NCI-H526 treated with DMSO at 0.1 percent for 48 hours (cell line): ENCODE data around the gene PTCH2.
"Not testable (repeated sequence)": the region's sequence is repeated elsewhere in the genome, so short reads cannot be mapped to it uniquely, and the experiment has no call there.

Experiments
- DNase-seq: peaks from one replicate; lab custom pipeline; 2025; lab: John Stamatoyannopoulos, UW

Gene PTCH2

DNA sequence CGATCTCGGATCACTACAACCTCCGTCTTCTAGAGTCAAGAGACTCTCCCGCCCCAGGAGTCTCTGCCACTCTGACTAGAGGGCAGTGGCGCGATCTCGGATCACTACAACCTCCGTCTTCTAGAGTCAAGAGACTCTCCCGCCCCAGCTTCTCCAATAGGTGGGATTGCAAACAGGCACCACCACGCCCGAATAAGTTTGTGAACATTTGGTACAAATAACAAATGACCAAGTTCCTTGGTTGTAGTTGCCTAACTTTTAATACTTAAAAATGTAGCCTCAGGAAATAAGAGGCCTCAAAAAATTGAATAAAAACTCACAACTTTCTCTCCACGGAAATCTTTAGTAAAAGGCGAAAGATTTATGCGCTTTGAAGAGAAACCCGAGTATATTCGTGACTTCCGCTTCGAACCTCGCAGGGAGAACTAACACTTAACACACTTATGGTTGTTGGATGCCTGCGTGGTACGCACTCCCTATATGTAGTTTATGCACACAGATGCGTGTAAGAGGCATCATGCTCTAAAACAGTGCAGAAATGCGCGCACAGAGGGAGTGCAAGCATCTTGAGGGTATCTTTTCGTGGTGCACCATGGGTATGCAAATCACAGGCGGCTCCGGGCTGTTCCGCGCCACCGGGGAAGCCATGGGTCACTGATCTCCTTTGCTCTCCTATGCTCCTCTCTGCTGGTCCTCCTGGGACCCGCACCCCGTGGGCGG lies 23.3 kb downstream of the PTCH2 start:
- DNase-seq: peak; percentile 98

DNA sequence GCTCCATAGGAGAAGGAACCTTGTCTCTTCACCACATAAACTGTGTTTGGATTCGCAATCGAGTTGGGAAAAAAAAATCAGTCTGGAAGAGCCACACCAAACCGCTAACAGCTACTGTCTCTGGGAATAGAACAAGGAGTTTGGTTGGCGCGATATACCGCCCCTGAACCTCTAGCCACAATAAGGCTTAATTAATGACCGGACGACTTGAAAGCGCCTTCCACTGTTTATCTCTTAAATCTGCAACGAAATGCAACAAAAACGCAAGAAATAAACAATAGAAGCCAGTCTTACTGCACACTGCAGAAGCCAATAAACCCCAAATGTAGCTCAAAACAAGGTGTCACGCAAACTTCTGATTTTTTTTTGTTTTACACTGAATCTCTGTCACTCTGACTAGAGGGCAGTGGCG lies 23.9 kb downstream of the PTCH2 start:
- peak; percentile 98 for DNase-seq

DNA sequence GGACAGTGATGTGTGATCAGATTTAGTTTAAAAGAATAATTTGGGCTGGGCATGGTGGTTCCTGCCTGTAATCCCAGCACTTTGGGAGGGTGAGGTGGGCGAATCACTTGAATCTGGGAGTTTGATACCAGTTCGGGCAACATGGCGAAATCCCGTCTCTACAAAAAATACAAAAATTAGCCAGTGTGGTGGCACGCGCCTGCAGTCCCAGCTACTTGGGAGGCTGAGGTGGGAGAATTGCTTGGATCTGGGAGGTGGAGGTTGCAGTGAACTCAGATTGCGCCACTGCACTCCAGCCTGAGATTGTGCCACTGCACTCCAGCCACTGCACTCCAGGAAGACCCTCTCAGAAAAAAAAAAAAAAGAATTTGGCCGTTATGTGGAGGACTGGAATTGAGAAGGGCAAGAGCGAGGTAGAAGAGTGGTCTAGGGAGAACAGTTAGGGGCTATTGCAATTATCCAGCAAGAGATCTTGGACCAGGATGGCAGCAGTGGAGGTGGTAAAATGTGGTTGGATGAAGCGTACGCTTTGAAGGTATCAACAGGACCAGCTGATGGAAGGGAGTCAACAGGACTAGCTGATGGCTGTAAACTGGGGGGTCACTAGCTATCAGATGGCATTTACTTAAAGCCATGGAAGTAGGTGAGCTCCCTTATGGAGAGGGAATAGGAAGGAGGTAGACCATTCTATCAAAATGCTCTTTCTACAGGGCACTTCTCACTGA lies 25.1 kb downstream of the PTCH2 start:
- DNase-seq: no peak

DNA sequence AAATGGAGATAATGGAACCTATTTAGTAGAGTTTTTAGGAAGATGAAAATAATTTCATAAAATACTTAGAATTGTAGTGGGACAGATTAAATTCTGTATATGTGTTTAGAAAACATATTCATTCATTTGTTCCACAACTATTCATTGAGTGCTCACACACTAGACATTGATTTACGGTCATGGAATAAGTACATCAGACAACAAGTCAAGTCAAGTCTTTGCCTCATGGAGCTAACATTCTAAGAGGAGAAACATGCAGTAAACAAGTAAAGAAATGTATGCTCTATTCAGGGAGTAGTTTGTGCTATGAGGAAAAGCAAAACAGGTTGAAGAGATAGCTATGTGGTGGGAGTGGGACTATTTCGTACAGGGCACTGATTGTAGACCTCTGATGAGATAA lies 25.7 kb downstream of the PTCH2 start:
- no peak for DNase-seq

DNA sequence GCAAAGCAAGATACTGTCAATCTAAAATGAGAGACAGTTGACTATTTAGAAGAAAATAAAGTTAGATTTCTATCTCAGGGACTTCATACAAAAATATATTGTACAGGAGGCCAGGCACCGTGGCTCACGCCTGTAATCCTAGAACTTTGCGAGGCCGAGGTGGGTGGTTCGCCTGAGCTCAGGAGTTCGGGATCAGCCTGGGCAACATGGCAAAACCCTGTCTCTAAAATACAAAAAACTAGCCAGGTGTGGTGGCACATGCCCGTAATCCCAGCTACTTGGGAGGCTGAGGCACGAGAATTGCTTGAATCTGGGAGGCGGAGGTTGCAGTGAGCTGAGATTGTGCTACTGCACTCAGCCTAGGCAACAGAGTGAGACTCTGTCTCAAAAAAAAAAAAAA lies 27.1 kb downstream of the PTCH2 start:
- DNase-seq: not testable (repeated sequence)

DNA sequence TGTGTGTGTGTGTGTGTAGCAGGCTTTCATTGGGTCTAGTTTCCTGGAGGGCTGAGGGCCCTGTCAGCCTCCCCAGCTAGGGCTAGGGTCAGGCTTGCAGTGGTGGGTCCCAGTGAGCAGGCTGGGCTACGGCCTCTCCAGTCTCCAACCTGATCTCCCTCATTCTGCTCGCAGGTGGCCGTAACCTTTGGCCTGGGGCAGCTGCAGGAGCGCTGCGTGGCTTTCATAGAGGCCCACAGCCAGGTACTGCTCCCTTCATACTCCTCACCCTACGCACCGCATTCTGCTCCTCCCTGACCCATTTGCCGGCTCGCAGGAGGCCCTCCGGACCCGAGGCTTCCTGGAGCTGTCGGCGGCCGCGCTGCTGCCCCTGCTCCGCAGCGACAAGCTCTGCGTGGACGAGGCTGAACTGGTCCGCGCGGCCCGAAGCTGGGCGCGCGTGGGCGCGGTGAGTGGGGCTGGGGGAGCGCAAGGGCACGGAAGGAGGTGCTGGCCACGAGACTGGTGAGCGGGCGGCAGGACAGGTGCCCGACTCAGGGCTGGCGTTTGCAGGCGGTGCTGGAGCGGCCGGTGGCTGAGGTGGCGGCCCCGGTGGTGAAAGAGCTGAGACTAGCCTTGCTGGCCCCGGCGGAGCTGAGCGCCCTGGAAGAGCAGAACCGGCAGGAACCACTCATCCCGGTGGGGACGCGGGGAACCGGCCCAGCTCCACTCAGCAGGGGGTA lies 30.1 kb downstream of the PTCH2 start:
- no peak for DNase-seq

DNA sequence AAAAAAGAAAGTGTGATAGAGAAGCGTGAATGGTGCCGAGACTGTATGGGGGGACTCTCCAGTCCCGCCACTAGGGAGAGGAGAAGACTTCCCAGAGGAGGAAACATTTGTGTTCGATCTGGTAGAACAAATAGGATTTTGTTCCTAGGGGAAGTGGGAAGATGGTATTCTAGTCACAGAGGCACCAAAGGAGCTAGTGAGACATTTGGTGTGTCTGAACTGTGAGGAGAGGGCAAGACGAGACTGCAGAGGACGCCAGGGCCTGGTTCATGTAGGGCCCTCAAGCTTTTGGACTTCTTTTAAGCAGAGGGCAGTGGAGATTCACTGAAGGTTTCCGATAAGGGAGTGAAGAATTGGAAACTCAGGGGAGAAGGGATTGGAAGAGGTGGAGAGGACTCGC lies 31.8 kb downstream of the PTCH2 start:
- DNase-seq: no peak

DNA sequence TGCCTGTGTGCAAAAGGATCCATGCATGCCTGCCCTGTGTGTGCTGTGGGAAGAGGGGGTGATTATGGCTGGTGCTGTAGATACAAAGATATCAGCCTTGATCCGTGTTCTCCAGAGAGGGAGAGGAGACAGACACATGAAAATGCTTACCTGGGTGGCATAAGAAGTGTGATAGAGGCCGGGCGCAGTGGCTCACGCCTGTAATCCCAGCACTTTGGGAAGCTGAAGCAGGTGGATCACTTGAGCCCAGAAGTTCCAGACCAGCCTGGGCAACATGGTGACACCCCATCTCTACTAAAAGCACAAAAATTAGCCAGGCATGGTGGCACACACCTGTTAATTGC lies 32.3 kb downstream of the PTCH2 start:
- DNase-seq: not testable (repeated sequence)

DNA sequence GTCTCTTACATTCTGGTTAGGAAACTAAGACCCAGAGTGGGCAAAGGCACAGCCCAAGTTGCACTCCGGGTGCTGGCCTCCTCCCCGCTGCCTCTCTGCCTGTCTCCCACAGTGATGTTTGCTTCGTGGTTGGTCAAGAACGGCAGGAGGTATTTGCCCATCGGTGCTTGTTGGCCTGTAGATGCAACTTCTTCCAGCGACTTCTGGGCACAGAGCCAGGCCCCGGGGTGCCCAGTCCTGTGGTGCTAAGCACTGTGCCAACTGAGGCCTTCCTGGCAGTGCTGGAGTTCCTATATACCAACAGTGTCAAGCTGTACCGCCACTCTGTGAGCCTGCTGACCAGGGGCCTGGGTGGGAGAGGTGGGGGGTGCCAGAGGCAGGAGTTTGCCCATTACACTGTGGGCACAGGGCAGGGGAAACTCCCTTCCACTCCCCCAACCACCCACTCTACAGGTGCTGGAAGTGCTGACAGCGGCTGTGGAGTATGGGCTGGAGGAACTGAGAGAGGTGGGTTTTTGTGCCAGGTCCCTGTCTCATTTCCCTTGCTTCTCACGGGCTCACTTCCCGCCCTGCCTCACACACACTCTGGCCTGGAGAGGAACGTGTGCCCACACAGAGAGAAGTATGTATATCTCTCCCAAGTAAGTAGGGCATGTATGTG lies 32.8 kb downstream of the PTCH2 start:
- DNase-seq: no peak

DNA sequence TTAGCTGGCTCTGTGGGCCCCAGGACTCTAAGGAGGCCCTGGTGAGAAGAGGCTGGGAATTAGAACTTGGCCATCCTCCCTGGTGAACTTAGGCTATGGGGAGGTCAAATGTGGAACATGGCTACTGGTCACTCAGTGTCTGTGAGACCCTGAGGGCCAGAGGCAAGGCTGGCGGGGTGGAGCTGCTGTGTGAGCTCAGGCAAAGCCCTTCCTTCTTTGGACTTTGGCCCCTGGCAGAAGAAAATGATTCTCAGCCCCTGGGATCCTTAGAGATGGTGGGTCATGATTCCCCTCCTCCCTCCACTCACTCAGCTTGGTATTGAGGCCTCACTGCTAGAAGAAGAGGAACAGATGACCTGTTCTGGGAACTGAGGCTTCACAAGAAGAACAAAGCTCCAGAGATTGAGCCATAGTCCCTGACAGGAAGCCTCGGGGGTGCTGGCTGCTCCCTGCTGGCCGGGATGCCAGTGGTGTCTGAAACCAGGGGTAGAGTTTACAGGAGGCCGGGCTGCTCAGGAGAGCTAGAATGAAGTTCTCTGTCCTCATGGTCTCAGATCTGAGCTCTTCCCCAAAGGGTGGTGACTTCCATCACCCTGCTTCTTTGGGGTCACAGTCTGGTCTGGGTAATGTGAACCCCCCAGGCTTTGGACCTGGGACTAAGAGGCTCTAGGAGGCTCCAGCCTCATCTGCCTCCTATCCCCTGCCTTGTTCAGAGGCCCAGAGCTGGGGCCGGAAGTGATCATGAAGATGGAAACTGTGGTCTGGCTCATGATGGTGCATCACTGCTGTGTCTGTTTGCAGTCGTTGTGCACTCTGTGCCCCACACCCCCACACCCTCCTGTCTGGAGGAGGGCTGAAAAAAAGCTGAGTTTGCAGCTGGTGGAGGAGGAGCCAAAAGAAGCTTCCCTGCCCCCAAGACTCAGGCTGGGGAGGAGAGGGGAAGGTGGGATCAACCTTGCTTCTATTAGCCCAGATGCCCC lies 33.8 kb downstream of the PTCH2 start:
- no peak for DNase-seq

DNA sequence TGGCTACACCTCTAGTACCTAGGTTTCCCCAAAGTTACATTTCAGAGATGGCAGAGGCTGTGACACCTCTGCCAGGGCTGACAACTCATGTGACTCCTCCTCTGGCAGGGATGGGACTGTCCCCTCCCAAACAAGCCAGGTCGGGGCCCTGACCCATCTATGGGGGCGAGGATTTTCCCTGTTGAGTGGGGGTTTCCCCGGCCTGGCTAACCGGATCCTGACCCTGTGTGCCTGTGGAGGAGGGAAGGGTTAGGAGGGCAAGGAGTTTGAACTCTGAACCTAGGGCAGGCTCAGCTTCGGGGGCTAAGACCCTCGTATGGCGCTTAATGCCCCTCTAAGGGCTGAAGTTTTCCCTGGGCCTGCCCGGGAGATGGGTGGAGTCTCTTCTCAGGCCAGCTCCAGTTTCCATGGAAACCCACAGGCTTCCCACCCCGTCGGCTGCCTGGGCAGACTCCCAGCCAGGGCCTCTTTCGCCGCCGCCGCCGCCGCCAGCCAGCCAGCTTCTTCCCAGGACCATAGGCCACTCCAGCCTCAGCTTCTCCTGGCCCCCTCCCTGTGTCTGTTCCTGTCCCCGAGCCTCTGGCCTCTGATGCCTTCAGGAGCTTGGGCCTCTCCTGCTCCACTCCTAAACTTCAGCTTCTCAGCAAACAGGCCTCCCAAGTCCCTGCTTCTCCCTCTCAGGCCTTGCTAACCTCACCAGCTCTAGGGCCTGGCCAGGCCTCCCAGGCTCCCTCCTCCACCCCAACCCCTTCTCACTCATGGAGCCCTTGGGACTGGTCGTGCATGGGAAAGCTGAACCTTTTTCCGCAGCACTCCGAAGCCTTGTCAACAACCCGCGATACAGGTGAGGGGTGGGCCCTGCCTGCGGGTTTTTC lies 34.8 kb downstream of the PTCH2 start, which contains the start of gene BTBD19:
Gene BTBD19 (plus strand): TSS at position 461 of the 875 bp plus-strand sequence. CDS start 298 bp downstream, at position 759.
- DNase-seq: no peak

DNA sequence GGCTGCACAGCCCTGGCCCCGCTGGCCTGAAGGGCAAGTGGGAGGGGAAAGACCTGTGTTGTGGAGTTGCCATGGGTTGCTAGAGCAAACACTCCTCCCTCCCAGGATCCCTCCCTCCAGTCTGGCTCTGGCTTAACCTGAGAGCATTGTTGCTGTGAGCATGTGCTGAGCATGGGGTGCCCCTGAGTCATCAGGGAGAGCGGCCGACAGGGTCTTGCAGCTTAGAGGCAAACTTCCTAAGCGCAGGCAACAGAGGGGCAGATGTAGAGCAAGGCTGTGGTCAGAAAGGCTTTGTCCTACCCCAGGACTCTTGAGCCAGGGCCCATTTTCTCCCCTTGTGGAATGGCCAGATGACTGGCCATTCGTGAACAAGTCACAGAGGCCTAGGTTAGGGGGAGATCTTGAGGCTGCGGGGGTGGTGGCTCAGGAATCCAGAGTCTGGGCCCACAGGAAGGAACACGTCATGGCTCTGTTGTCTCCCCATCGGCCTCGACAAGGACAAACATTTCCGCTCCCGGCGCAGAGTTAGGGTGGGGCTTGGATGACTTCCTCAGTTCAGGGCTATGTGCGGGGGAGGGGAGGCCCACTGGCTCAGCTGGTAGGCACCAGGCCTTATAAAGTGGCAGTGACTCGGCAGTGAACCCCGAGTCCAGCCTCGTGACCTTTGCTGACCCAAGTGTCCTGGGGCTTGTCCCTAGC lies 35.5 kb downstream of the PTCH2 start:
- no peak for DNase-seq

DNA sequence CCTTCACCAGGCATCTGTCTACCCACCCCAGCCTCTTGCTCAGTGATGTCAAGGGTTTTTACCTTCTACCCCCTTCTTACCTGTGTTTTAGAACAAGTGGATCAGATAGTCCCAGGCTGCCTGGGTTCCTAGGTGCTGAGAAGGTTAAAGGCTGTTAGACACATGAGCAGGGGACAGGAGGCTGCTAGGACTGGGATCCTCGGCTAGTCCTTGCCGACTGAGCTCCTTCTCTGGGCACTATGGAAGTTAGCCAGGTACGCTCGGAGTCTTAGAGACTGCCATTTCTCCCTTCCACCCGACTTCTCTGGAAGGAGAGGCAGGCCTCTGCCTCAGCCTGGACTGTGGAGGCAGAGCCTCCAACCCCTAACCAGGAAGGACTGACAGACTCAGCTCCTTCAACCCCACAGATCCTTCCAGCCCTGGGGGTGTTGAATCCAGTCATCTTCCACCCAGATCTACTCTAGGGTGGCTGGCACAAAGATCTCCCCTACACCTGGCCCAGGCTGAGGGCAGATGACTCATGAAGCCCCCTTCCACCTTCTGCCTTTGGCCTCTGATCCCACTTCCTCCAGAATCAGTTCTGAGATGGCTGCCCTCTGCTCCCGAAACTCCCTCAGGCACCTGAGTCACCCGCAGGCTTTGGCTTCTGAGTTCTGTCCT lies 36.2 kb downstream of the PTCH2 start, which contains the start of gene DYNLT4:
Gene DYNLT4 (minus strand): TSS at position 648 of the 660 bp plus-strand sequence. CDS start 683 bp downstream, outside the sequence.
- DNase-seq: no peak

DNA sequence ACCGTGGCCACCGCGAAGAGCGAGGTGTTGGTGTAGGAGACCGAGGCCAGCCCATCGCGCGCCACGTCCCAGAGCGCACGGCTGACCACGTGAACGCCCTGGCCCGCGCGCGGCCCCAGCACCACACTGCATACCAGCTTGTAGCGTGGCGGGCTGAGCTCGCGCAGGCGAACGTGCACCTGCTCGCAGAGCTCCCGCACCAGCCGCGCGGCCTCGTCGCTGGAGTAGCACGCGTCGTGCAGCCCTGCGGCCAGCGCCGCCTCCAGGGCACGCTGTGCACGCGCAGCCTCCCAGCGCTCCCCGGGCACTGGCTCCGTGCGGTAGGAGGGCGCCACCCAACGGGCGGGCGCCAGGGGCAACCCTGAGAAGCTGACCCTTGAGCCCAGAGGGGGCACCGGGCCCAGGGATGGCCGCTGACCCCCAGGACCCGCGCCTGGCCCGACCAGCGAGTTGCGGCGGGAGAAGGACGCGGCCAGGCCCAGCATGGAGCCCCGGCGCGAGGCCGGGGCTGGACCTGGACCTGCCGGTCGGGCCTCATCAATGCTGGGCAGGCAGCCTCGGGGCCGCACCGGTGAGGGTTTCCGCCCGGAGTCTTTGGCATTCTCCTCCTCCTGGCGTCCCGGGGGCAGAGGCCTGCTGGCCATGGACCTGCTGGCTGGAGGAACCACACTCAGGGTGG lies 36.9 kb downstream of the PTCH2 start:
- DNase-seq: no peak

DNA sequence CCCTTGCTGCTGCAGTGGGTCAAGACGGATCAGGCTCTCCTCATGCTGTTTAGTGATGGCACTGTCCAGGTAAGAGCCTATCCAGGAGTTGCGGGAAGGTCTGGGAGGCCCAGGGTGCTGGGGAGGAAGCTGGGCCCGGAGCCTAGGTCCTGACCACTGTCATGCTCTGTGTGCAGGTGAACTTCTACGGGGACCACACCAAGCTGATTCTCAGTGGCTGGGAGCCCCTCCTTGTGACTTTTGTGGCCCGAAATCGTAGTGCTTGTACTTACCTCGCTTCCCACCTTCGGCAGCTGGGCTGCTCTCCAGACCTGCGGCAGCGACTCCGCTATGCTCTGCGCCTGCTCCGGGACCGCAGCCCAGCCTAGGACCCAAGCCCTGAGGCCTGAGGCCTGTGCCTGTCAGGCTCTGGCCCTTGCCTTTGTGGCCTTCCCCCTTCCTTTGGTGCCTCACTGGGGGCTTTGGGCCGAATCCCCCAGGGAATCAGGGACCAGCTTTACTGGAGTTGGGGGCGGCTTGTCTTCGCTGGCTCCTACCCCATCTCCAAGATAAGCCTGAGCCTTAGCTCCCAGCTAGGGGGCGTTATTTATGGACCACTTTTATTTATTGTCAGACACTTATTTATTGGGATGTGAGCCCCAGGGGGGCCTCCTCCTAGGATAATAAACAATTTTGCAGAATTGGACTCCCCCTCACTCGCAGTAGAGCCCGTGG lies 37.6 kb downstream of the PTCH2 start:
- DNase-seq: no peak

DNA sequence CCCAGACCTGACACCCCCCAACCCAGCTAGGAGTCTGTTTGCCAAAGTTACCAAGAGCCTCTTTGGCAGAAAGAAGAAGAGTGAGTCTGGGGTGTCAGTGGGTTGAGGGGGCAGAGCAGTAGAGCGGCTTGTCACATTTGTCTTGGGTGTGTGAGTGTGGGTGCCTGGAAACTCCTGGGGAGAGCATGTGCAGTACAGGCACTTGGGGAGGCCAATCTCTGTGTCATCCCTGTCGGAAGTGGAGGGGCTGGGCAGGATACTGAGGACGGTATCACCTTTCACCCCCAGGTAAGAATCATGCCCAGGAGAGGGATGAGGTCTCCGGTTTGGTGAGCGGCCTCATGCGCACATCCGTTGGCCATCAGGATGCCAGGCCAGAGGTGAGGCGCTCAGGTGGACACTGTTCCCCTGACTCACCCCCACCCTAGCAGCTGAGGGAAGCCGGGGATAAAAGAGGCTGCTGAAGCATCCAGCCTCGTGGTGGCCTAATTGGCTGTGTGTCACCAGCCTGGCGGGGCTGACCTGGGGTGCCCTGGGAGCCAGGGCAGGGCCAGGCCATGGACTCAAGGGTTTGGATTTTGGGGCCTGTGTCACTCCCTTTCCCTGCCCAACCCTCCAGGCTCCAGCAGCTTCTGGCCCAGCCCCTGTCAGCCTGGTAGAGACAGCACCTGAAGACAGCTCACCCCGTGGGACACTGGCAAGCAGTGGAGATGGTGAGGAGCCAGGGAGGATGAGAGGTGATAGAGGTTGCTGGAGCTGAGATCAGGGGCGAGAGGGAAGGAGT lies 39.5 kb downstream of the PTCH2 start:
- DNase-seq: no peak

DNA sequence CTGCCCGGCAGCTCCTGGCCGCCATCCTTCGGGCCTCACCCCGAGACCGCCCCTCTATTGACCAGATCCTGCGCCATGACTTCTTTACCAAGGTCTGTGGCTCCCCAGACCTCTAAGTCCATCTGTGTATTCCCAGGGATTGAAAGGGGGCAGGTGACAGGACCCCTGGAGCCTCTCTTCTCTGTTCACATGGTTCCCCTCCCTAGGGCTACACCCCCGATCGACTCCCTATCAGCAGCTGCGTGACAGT lies 40.1 kb downstream of the PTCH2 start:
- DNase-seq: no peak
